MCF 10A (cell line): Measurements from ENCODE around the gene CPA5. TPM values are rescaled to one million over a fixed set of nuclear protein-coding genes. Genes with fewer than 3 reads are reported as not detected.

ENCODE experiments used
- BruUV-seq: library from RNA; stranded (reverse); fragments of 400-500 nt; replicated peaks from 2 replicates; lab custom pipeline; 2021; lab: Mats Ljungman, UMichigan
- CTCF ChIA-PET: fragments of 300-600 bp; sonication (Branson Sonifier 250); formaldehyde crosslinking; extraction: SDS; loops from one replicate; lab custom pipeline; 2021; ENCODE audit warnings: antibody characterized with exemption, inconsistent platforms; lab: Yijun Ruan, JAX
- POLR2A ChIA-PET: fragments of 300-600, 350-650 bp; sonication (Branson Sonifier 250); formaldehyde crosslinking; extraction: SDS; loops from one replicate; lab custom pipeline; 2020; ENCODE audit warnings: antibody characterized with exemption, inconsistent platforms; lab: Yijun Ruan, JAX
- DNase-seq: peaks from one replicate; pipeline ENCODE4 v3.0.0-alpha.2; 2018; ENCODE audit not compliant: unreplicated experiment
- H3K27ac Mint-ChIP-seq: one replicate; pipeline ENCODE4 v1.8.0; 2022; ENCODE audit warnings: mild to moderate bottlenecking, low read depth, mixed read lengths; ENCODE audit not compliant: unreplicated experiment
- H3K27me3 Mint-ChIP-seq: one replicate; pipeline ENCODE4 v1.8.0; 2022; ENCODE audit warnings: mixed read lengths; ENCODE audit not compliant: insufficient read depth, unreplicated experiment
- H3K36me3 Mint-ChIP-seq: one replicate; pipeline ENCODE4 v1.8.0; 2022; ENCODE audit warnings: mild to moderate bottlenecking, moderate library complexity, mixed read lengths; ENCODE audit not compliant: insufficient read depth, unreplicated experiment
- H3K4me1 Mint-ChIP-seq: one replicate; pipeline ENCODE4 v1.8.0; 2022; ENCODE audit warnings: mixed read lengths; ENCODE audit not compliant: insufficient read depth, unreplicated experiment
- H3K4me3 Mint-ChIP-seq: one replicate; pipeline ENCODE4 v1.8.0; 2022; ENCODE audit warnings: mild to moderate bottlenecking, moderate library complexity, mixed read lengths; ENCODE audit not compliant: unreplicated experiment
- H3K9me3 Mint-ChIP-seq: one replicate; pipeline ENCODE4 v1.8.0; 2022; ENCODE audit warnings: mixed read lengths; ENCODE audit not compliant: unreplicated experiment
- CTCF ChIP-seq: fragments of 200-600 bp; IDR thresholded peaks from one replicate; pipeline ENCODE4 v1.8.0; 2022; ENCODE audit warnings: antibody characterized with exemption, mild to moderate bottlenecking; ENCODE audit not compliant: unreplicated experiment
- intact Hi-C: fragments of 100-400 bp; cut with micrococcal nuclease; formaldehyde crosslinking; loops from 2 replicates; pipeline ENCODE4 v1.14.1; 2022
- total RNA-seq: library from RNA; stranded (reverse); gene quantifications from 2 replicates; pipeline ENCODE4 v1.2.3, GENCODE V29; 2022

CPA5 gene
- total RNA-seq, 1 experiment from 2014 or later, result 0.42 TPM

DNA sequence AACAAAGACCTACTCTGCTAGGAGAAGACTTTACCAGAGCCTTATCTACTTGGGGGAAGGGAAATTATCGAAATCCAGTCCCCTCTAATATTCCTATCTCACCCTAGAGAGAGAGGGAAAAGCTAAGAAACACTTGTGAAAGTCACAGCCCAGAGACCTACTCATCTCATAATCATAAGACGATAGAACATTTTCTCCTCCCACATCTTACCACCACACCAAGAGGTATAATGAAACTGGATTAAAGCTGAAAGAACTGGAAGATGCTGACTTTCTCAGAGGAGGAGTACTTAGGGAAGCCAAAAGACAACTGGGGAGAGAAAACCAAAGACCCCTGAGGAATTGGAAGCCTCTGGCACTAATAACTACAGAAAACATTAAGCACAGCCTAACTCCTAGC lies 10.8 kb upstream of the CPA5 start:
- no peak for TF ChIP-seq CTCF
- Mint-ChIP-seq H3K36me3 (no peaks in the 10 kb centered on the region), H3K4me1 (peaks cover 11% of the 10 kb centered on the region), H3K27me3 (no peaks in the 10 kb centered on the region), H3K27ac (no peak overlapping the region), H3K4me3 (no peak overlapping the region), H3K9me3 (no peaks in the 10 kb centered on the region)
- BruUV-seq, result no TSS peak
- ChIA-PET POLR2A (interaction anchor here (1.0 to 1.8 kb wide), 6 partner anchors 15 to 129 kb away, joined by 3 to 8 read pairs (median 4); partner anchors contain the start of genes CPA4 and TMEM209), CTCF (interaction anchor here (0.7 to 1.2 kb wide), 2 partner anchors 12 to 13 kb away, joined by 3 to 5 read pairs; no protein-coding TSS in a partner anchor)
- DNase-seq, result no peak
- intact Hi-C loops, result no loop called here

DNA sequence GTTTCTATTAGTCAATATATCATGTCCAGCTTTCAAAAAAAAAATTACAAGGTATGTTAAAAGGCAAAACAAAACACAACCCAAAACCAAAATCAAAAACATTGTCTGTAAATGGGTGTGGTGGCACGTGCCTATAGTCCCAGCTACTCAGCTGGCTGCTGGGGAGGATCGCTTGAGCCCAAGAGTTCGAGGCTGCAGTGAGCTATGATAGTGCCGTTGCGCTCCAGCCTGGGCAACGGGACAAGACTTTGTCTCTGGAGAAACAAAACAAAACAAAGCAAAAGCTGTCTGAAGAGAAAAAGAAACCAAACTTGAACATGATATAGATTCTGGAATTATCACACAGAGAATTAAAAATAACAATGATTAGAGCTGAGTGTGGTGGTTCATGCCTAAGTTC lies 10.3 kb upstream of the CPA5 start:
- no peak overlapping the region for H3K27ac Mint-ChIP-seq
- CTCF ChIA-PET, result interaction anchor here (0.7 kb wide), 1 partner anchor 13 kb away, joined by 3 read pairs; no protein-coding TSS in a partner anchor
- H3K27me3 Mint-ChIP-seq, result no peaks in the 10 kb centered on the region

DNA sequence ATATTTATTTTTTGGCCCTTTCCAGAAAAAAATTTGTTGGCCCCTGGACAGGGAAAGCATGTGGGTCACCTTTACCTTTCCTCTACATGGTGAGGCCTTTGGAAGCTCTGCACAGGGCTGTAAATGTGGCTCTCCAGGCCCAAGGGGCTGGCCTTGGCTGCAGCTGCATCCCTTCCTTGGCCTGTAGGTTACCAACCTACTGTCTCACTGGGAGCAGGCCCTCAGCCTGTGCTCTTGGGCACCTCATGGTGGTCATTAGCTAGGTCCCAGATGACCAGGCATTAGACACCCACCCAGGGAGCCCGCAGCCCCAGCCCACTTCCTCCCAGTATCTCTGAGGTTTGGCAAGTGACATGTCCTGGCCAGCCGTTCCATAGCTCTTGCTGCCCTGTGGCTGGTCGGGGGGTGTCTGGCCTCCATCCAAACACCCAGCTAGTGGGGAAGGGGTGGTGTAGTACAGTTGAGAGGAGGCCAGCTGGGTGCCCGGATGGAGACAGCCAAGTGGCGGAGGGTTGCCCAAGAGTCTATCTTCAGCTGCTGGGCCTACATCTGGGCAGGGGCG lies 7.1 kb upstream of the CPA5 start:
- no peak overlapping the region for H3K27ac Mint-ChIP-seq
- ChIA-PET POLR2A (interaction anchor here (0.6 to 1.6 kb wide), 2 partner anchors 43 to 161 kb away, joined by 3 to 5 read pairs; no protein-coding TSS in a partner anchor), CTCF (interaction anchor here (0.6 to 1.0 kb wide), 3 partner anchors 11 to 329 kb away, joined by 3 read pairs; no protein-coding TSS in a partner anchor)
- H3K4me1 Mint-ChIP-seq, result peaks cover 10% of the 10 kb centered on the region
- H3K9me3 Mint-ChIP-seq, result no peaks in the 10 kb centered on the region
- H3K27me3 Mint-ChIP-seq, result no peaks in the 10 kb centered on the region
- no peak overlapping the region for H3K4me3 Mint-ChIP-seq
- no peak for DNase-seq
- no TSS peak for BruUV-seq
- TF ChIP-seq CTCF, result no peak
- no peaks in the 10 kb centered on the region for H3K36me3 Mint-ChIP-seq
- intact Hi-C loops, result no loop called here

More for the DNA sequence above, 10.3 kb upstream of the CPA5 start:
- H3K4me1 Mint-ChIP-seq, result peaks cover 11% of the 10 kb centered on the region
- POLR2A ChIA-PET, result interaction anchor here (1.0 to 1.8 kb wide), 4 partner anchors 18 to 42 kb away, joined by 4 to 8 read pairs (median 4); partner anchors contain the start of gene CPA4
- no peak for TF ChIP-seq CTCF
- no peaks in the 10 kb centered on the region for H3K9me3 Mint-ChIP-seq
- no peak overlapping the region for H3K4me3 Mint-ChIP-seq
- intact Hi-C loops, result no loop called here
- BruUV-seq, result no TSS peak
- no peaks in the 10 kb centered on the region for H3K36me3 Mint-ChIP-seq
- DNase-seq, result no peak

DNA sequence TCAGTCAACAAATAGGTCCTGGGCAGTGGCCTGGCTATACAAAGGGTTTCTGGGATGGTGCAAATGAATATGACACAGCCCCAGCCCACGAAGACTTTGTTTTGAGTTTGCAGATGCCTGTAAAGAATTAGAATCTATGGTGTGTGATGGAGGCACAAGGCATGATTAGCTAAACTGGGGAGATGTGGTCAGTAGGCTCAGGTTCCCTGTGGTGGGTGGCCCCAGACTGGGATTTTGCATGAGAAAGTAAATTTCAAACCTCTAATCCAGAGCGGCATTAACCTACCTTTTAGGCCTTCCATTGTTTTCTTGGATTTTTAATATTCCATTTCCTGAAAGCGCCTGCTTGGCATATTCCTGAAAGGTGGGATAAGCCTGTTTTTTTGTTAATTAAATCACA lies 6.4 kb upstream of the CPA5 start:
- Mint-ChIP-seq H3K4me3 (no peak overlapping the region), H3K36me3 (no peaks in the 10 kb centered on the region), H3K4me1 (peaks cover 5% of the 10 kb centered on the region), H3K27ac (no peak overlapping the region), H3K27me3 (no peaks in the 10 kb centered on the region), H3K9me3 (no peaks in the 10 kb centered on the region)
- intact Hi-C loops, result no loop called here
- POLR2A ChIA-PET, result interaction anchor here (0.6 kb wide), 1 partner anchor 161 kb away, joined by 5 read pairs; no protein-coding TSS in a partner anchor
- CTCF ChIA-PET, result interaction anchor here (0.6 kb wide), 1 partner anchor 95 kb away, joined by 3 read pairs; no protein-coding TSS in a partner anchor
- no peak for DNase-seq
- no peak for TF ChIP-seq CTCF
- BruUV-seq, result no TSS peak
